22Rv1 (cell line): ENCODE results near the gene LGI4.

Experiments used
- CTCF ChIP-seq: fragments of 450-650 bp; IDR thresholded peaks from 2 replicates; pipeline ENCODE4 v1.5.1; 2017; ENCODE audit warnings: mild to moderate bottlenecking
- ZFX ChIP-seq: fragments of 450-650 bp; IDR thresholded peaks from 2 replicates; pipeline ENCODE4 v1.6.1; 2017; ENCODE audit warnings: antibody characterized with exemption, borderline replicate concordance

- TF ChIP-seq CTCF (no peak), ZFX (no peak)
Observed at GRCh38 chr19:35119091-35119490, 15.8 kb downstream of the LGI4 start.
